ENCODE measurements around the gene CYB5D1.
A peak's percentile ranks its signal among the peaks of the same experiment; 100 is the strongest.
"Not testable (repeated sequence)": the region's sequence is repeated elsewhere in the genome, so short reads cannot be mapped to it uniquely, and the experiment has no call there.

CYB5D1 gene

DNA sequence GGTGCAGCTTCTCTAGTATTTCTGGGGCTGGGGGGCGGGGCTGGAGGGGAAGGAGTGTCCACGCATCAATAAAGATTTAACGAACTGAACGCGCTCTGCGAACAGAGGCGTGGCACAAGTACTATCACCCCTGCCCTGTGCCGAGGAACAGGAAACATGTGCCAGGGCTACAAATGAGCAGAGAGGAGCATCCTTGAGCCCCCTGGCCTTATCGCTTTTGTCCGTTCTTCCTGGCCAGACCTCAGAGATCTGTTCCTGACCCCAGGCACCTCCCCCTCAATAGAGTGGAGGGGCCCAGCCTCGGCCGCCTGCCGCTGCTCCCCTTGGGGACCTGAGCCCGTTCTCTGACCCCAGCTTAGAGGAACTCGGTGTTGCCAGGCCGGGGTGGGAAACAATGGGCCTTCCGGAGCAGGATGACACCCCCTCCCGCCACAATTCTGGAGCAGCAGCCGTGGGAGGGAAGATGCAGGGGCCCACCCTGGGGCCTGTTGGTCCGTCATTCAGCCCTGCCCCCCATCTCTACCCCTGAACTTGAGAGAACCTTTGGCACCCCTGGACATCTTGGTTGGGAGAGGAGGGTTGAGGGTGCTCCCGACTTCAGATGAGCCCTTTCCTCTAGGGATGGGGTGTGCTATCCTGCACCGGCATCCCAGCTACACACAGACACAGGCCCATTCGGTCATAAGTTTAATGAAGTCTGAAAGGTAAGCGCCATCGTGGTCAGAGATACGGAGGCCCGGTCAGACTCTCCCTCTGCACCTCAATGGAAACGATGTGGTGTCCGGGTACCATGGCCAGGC lies 1.6 kb upstream of the CYB5D1 start:
- Histone ChIP-seq H3K4me1 (ENCODE audit: control insufficient read depth in 2 of 2, insufficient read depth in 2 of 2, low read length in 2 of 2) (peaks cover 38% of the 10 kb centered on the region in 2 donors), H3K27ac (ENCODE audit: low read depth in 2 of 2, low read length in 2 of 2) (peak overlapping the region; percentile 87 to 94), H3K27me3 (ENCODE audit: control insufficient read depth in 2 of 2, insufficient read depth in 2 of 2, low read length in 2 of 2) (no peaks in the 10 kb centered on the region), H3K4me3 (ENCODE audit: low read length in 2 of 2) (peak overlapping the region; percentile 92), H3K9ac (ENCODE audit: low read depth in 1 of 2, low read length in 2 of 2) (peak overlapping the region; percentile 56 to 79), H3K36me3 (ENCODE audit: control insufficient read depth in 2 of 2, insufficient read depth in 2 of 2, low read length in 2 of 2) (peaks cover 15 to 17% of the 10 kb centered on the region in 2 donors), H3K9me3 (ENCODE audit: control insufficient read depth in 2 of 2, low read length in 2 of 2) (no peaks in the 10 kb centered on the region)

DNA sequence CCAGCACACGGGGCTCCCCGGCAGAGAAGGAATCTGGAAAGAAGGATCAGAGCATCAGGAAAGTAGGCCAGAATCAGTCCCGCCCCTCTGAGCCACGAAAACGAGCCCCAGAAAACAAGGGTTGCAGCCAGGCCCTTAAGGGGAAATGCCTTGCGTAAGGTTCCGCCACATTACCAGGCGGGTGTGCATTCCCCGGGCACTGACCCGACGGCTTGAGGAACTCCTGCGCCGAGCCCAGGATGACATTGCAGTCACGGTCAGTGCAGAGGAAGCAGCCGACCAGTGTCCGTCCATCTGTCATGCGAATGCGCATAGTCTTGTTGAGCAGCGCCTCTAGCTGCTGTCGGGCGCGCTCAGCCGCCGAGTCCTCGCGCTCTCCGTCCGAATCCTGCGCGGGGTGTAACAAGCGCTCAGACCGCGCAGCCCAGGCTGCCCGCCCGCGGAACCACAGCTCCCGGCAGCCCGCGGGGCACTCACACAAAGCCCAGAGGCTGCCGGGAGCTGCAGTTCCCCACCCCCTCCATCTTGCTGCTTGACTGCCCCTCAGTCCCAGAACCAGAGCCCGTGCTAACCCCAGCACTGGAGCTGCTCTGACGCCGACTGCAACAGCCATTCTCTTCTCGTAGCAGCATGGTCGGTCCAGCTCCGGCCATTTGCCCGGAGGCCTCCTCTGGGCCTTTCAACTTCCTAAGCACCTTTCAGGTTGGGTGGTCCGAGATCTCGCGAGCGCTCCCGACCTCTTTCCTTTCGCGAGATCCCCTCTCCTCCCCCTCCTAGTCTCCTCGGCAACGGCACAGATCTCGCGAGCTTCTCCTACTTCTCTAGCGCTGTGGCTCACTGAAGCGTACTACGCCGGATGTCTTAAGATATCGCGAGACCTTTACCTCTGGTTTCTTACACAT lies 741 bp upstream of the CYB5D1 start, which contains the start of gene NAA38:
Gene NAA38, minus strand, starts transcription at position 749 of the 902 bp plus-strand sequence. Its CDS starts 96 bp downstream, at position 653.
- H3K9me3 ChIP-seq (ENCODE audit: control insufficient read depth in 2 of 2, low read length in 2 of 2), result no peaks in the 10 kb centered on the region
- peak within 1 kb of the TSS; percentile 92 for H3K4me3 ChIP-seq (ENCODE audit: low read length in 2 of 2)
- peaks cover 11 to 12% of the 10 kb centered on the region in 2 donors for H3K36me3 ChIP-seq (ENCODE audit: control insufficient read depth in 2 of 2, insufficient read depth in 2 of 2, low read length in 2 of 2)
- peaks cover 31 to 32% of the 10 kb centered on the region in 2 donors for H3K4me1 ChIP-seq (ENCODE audit: control insufficient read depth in 2 of 2, insufficient read depth in 2 of 2, low read length in 2 of 2)
- peak within 1 kb of the TSS; percentile 87 to 94 for H3K27ac ChIP-seq (ENCODE audit: low read depth in 2 of 2, low read length in 2 of 2)
- peak within 1 kb of the TSS; percentile 56 to 84 for H3K9ac ChIP-seq (ENCODE audit: low read depth in 1 of 2, low read length in 2 of 2)
- no peaks in the 10 kb centered on the region for H3K27me3 ChIP-seq (ENCODE audit: control insufficient read depth in 2 of 2, insufficient read depth in 2 of 2, low read length in 2 of 2)

DNA sequence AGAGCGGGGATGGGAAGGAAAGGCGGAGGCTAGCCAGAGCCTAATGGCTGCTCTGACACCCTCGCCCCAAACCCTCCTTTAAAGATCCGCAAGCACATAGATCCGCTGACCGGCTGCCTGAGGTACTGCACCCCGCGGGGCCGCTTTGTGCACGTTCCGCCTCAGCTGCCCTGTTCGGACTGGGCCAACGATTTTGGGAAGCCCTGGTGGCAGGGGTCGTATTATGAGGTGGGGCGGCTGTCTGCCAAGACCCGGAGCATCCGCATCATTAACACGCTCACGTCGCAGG lies 663 bp downstream of the CYB5D1 start:
- H3K4me1 ChIP-seq (ENCODE audit: control insufficient read depth in 2 of 2, insufficient read depth in 2 of 2, low read length in 2 of 2), result peaks cover 31 to 37% of the 10 kb centered on the region in 2 donors
- H3K9ac ChIP-seq (ENCODE audit: low read depth in 1 of 2, low read length in 2 of 2), result peak overlapping the region; percentile 56 to 84
- no peaks in the 10 kb centered on the region for H3K36me3 ChIP-seq (ENCODE audit: control insufficient read depth in 2 of 2, insufficient read depth in 2 of 2, low read length in 2 of 2)
- no peaks in the 10 kb centered on the region for H3K9me3 ChIP-seq (ENCODE audit: control insufficient read depth in 2 of 2, low read length in 2 of 2)
- peak overlapping the region; percentile 92 for H3K4me3 ChIP-seq (ENCODE audit: low read length in 2 of 2)
- H3K27me3 ChIP-seq (ENCODE audit: control insufficient read depth in 2 of 2, insufficient read depth in 2 of 2, low read length in 2 of 2), result no peaks in the 10 kb centered on the region
- H3K27ac ChIP-seq (ENCODE audit: low read depth in 2 of 2, low read length in 2 of 2), result peak overlapping the region; percentile 87 to 94

DNA sequence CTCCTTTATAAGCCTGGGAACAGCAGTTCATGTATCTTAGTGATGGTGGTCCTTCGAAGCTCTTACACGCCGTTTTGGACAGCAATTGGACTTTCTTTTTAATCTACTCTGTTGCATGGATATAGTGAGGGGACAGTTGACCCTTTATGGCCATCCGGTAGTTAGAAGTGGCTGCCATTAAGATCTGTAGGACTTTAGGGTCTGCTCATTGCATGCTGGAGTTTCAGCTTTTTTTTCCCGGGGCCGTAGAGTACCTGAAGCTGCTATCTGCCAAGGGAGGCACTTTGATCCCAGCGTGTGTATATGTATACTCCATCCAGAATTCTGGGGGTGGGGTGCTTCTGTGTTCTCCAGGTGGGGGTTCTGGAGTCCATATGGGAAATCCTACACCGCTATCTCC lies 1.2 kb downstream of the CYB5D1 start:
- Histone ChIP-seq H3K4me1 (ENCODE audit: control insufficient read depth in 2 of 2, insufficient read depth in 2 of 2, low read length in 2 of 2) (peaks cover 31 to 37% of the 10 kb centered on the region in 2 donors), H3K9me3 (ENCODE audit: control insufficient read depth in 2 of 2, low read length in 2 of 2) (no peaks in the 10 kb centered on the region), H3K27me3 (ENCODE audit: control insufficient read depth in 2 of 2, insufficient read depth in 2 of 2, low read length in 2 of 2) (no peaks in the 10 kb centered on the region), H3K36me3 (ENCODE audit: control insufficient read depth in 2 of 2, insufficient read depth in 2 of 2, low read length in 2 of 2) (no peaks in the 10 kb centered on the region), H3K27ac (ENCODE audit: low read depth in 2 of 2, low read length in 2 of 2) (no peak overlapping the region), H3K9ac (ENCODE audit: low read depth in 1 of 2, low read length in 2 of 2) (peak overlapping the region in 1 of 2 donors; percentile 56), H3K4me3 (ENCODE audit: low read length in 2 of 2) (peak overlapping the region; percentile 92)

DNA sequence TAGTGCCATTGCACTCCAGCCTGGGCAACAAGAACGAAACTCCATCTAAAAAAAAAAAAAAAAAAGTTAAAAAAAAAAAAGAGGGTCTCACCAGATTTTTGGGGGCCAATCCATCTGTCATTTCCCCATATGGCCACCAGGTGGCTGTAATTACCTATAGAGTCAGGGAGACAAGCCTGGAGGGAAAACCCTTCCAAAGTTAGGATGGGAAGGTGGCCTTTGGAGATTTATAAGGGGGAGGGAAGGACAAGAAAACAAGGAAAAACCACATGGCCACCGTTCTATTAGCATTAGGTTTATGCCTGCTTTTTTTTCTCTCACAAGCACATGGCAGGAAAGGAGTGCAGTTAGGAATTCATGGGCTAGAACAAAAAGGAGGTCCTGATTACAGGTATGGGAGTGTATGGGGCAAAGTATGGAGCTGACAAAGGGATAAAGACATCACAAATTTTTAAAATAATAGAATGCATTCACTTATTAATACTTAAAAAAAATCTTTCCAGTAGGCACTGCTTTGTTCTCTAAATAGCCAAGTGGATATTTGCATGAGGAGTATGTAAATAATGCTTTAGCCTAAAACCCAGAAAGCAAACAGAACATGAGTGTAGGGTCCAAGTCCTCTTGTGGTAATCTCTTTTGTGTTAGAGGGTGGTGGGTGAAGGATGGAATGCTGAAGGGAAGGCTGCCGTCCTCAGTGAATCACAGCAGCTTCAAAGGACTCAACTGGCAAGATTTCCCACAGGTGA lies 5.1 kb downstream of the CYB5D1 start:
- H3K4me3 ChIP-seq (ENCODE audit: low read length in 2 of 2), result no peak overlapping the region
- H3K27ac ChIP-seq (ENCODE audit: low read depth in 2 of 2, low read length in 2 of 2), result no peak overlapping the region
- H3K9ac ChIP-seq (ENCODE audit: low read depth in 1 of 2, low read length in 2 of 2), result peak overlapping the region in 1 of 2 donors; percentile 6
- H3K27me3 ChIP-seq (ENCODE audit: control insufficient read depth in 2 of 2, insufficient read depth in 2 of 2, low read length in 2 of 2), result no peaks in the 10 kb centered on the region
- no peaks in the 10 kb centered on the region for H3K36me3 ChIP-seq (ENCODE audit: control insufficient read depth in 2 of 2, insufficient read depth in 2 of 2, low read length in 2 of 2)
- H3K4me1 ChIP-seq (ENCODE audit: control insufficient read depth in 2 of 2, insufficient read depth in 2 of 2, low read length in 2 of 2), result peaks cover 17 to 20% of the 10 kb centered on the region in 2 donors
- no peaks in the 10 kb centered on the region for H3K9me3 ChIP-seq (ENCODE audit: control insufficient read depth in 2 of 2, low read length in 2 of 2)

DNA sequence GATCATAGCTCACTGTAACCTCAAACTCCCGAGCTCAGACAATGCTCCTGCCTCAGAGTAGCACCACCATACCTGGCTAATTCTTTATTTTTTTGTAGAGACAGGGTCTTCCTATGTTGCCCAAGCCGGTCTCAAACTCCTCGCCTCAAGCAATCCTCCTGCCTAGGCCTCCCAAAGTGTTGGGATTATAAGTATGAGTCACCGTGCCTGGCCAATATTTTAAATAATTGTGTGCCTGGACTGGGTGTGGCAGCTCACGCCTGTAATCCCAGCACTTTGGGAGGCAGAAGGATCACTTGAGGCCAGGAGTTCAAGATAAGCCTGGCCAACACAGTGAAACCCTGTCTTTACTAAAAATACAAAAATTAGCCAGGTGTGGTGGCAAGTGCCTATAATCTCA lies 6.6 kb downstream of the CYB5D1 start:
- H3K9ac ChIP-seq (ENCODE audit: low read depth in 1 of 2, low read length in 2 of 2); H3K9me3 ChIP-seq (ENCODE audit: control insufficient read depth in 2 of 2, low read length in 2 of 2); H3K4me1 ChIP-seq (ENCODE audit: control insufficient read depth in 2 of 2, insufficient read depth in 2 of 2, low read length in 2 of 2); H3K27ac ChIP-seq (ENCODE audit: low read depth in 2 of 2, low read length in 2 of 2); H3K36me3 ChIP-seq (ENCODE audit: control insufficient read depth in 2 of 2, insufficient read depth in 2 of 2, low read length in 2 of 2); H3K27me3 ChIP-seq (ENCODE audit: control insufficient read depth in 2 of 2, insufficient read depth in 2 of 2, low read length in 2 of 2); H3K4me3 ChIP-seq (ENCODE audit: low read length in 2 of 2): not testable (repeated sequence)

DNA sequence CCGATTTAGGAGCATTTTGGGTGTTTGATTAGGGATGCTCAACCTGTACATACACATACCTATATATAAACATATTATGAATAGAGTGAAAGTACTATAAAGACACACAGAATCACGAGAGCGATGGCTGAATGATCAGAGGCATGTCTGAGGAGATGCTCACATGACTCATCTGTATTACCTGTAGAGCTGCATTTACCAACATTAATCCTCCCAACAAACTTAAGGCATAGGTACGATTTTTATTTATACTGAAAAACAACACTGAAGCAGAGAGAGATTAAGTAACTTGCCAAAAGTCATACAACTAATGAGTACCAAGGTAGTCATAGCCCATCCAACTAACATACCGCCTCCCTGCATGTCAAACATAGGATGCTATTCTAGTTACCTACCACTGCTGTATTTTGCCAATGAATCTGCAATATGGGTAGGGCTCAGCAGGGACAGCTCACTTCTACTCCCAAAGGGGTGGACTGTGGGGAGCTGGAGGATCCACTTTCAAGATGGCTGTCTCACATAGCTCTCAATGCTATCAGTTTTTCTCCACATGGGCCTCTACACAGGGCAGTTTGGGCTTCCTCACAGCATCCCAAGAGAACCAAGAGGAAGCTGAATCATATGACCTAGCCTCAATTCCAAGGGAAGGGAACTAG lies 7.3 kb downstream of the CYB5D1 start:
- Histone ChIP-seq H3K36me3 (ENCODE audit: control insufficient read depth in 2 of 2, insufficient read depth in 2 of 2, low read length in 2 of 2) (no peaks in the 10 kb centered on the region), H3K27me3 (ENCODE audit: control insufficient read depth in 2 of 2, insufficient read depth in 2 of 2, low read length in 2 of 2) (no peaks in the 10 kb centered on the region), H3K4me1 (ENCODE audit: control insufficient read depth in 2 of 2, insufficient read depth in 2 of 2, low read length in 2 of 2) (peaks cover 6 to 8% of the 10 kb centered on the region in 2 donors), H3K9me3 (ENCODE audit: control insufficient read depth in 2 of 2, low read length in 2 of 2) (no peaks in the 10 kb centered on the region), H3K27ac (ENCODE audit: low read depth in 2 of 2, low read length in 2 of 2) (no peak overlapping the region), H3K9ac (ENCODE audit: low read depth in 1 of 2, low read length in 2 of 2) (no peak overlapping the region), H3K4me3 (ENCODE audit: low read length in 2 of 2) (no peak overlapping the region)

DNA sequence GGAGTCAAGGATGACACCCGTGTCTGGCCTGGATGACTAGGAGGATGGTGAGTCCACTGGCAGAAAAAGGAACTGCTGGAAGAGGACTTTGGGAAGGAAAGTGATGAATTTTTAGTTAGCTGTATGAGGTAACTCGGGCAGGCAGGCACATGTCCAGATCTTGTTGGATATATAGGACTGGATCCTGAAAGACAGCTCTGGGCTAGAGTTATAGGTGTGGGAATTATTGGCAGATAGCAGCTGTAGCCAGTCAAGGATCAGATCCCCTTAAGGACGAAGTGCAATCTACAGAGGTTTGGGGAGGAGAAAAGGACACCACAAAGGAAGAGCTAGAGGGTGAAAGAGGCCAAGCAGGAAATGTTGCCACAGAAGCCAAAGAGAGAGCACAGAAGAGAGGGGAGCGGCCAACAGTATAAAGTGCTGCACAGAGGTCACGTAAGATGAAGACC lies 10.1 kb downstream of the CYB5D1 start:
- peaks cover 5 to 6% of the 10 kb centered on the region in 2 donors for H3K4me1 ChIP-seq (ENCODE audit: control insufficient read depth in 2 of 2, insufficient read depth in 2 of 2, low read length in 2 of 2)
- H3K27me3 ChIP-seq (ENCODE audit: control insufficient read depth in 2 of 2, insufficient read depth in 2 of 2, low read length in 2 of 2), result no peaks in the 10 kb centered on the region
- H3K4me3 ChIP-seq (ENCODE audit: low read length in 2 of 2), result no peak overlapping the region
- H3K27ac ChIP-seq (ENCODE audit: low read depth in 2 of 2, low read length in 2 of 2), result peak overlapping the region in 1 of 2 donors; percentile 43
- H3K9me3 ChIP-seq (ENCODE audit: control insufficient read depth in 2 of 2, low read length in 2 of 2), result no peaks in the 10 kb centered on the region
- H3K9ac ChIP-seq (ENCODE audit: low read depth in 1 of 2, low read length in 2 of 2), result peak overlapping the region in 1 of 2 donors; percentile 5
- no peaks in the 10 kb centered on the region for H3K36me3 ChIP-seq (ENCODE audit: control insufficient read depth in 2 of 2, insufficient read depth in 2 of 2, low read length in 2 of 2)

DNA sequence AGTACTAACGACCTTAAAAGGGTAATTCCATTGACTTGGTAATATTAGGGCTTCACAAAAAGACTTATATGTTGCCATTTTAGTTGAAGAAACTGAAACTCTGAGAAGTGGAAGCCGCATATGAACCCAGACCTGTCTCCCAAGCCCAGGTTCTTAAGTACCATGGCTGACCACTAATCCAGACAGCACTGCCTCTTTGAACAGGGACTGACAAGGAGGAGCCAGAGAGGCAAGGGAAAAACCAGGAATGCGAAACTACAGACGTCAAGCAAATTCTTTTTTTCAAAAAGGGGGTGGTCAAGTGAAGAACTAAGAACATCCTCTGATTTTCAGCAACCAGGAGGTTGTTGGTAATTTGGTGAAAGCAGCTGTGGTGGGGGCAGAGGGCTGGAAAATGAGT lies 15.2 kb downstream of the CYB5D1 start:
- no peak overlapping the region for H3K9ac ChIP-seq (ENCODE audit: low read depth in 1 of 2, low read length in 2 of 2)

More for the DNA sequence above, 15.2 kb downstream of the CYB5D1 start:
- Histone ChIP-seq H3K4me3 (ENCODE audit: low read length in 2 of 2) (no peak overlapping the region), H3K27ac (ENCODE audit: low read depth in 2 of 2, low read length in 2 of 2) (no peak overlapping the region), H3K27me3 (ENCODE audit: control insufficient read depth in 2 of 2, insufficient read depth in 2 of 2, low read length in 2 of 2) (no peaks in the 10 kb centered on the region), H3K9me3 (ENCODE audit: control insufficient read depth in 2 of 2, low read length in 2 of 2) (no peaks in the 10 kb centered on the region), H3K4me1 (ENCODE audit: control insufficient read depth in 2 of 2, insufficient read depth in 2 of 2, low read length in 2 of 2) (peaks cover 0 to 2% of the 10 kb centered on the region in 2 donors), H3K36me3 (ENCODE audit: control insufficient read depth in 2 of 2, insufficient read depth in 2 of 2, low read length in 2 of 2) (no peaks in the 10 kb centered on the region)
